ENCODE results near the gene HDAC4. TPM values are rescaled to one million over a fixed set of nuclear protein-coding genes. Genes with fewer than 3 reads are reported as not detected.

Gene HDAC4
- total RNA-seq, 1 experiment from 2014 or later, result 61.5 TPM

DNA sequence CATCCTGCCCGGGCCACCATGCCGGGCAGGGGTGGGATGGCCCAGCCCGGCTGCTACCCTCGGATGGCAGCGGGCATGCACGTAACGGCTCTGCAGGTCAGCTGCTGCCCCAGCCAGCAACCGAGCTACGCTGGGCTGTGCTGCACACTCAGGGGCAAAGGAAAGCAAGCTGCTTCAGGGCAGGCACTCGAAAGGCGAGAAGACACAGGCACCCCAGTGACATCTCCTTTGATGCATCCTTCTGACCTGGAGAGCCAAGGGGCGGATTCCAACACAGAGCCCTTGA is 8.8 kb downstream of the HDAC4 start:
- no peaks in the 10 kb centered on the region for H3K27me3 ChIP-seq (ENCODE audit: insufficient read depth, low read depth)
- H3K36me3 ChIP-seq (ENCODE audit: low read depth), result no peaks in the 10 kb centered on the region
- DNase-seq, result no peak
- intact Hi-C loops (cut with micrococcal nuclease; ENCODE audit: unreplicated experiment), result no loop called here
- H3F3A ChIP-seq (ENCODE audit: insufficient read depth, low read depth), result no peaks in the 10 kb centered on the region
- no peaks in the 10 kb centered on the region for H3K9me2 ChIP-seq (ENCODE audit: insufficient read depth)
- H3K27ac ChIP-seq, result no peak overlapping the region
- H3K4me3 ChIP-seq, result no peak overlapping the region
- peaks cover 34% of the 10 kb centered on the region for H4K20me1 ChIP-seq (ENCODE audit: insufficient read depth)
- H3K4me2 ChIP-seq, result no peak overlapping the region
- CTCF ChIA-PET, result no interaction called here
- H3K9me3 ChIP-seq (ENCODE audit: insufficient read depth, low read depth), result no peaks in the 10 kb centered on the region
- H3K4me1 ChIP-seq (replicated peaks; ENCODE audit: insufficient read depth), result no peaks in the 10 kb centered on the region
- POLR2A ChIA-PET (ENCODE audit: unreplicated experiment), result interaction anchor here (0.6 to 0.7 kb wide), 2 partner anchors 9 to 41 kb away, joined by 3 to 4 read pairs; partner anchors contain the start of gene HDAC4
- no peak overlapping the region for H2AFZ ChIP-seq
- TF ChIP-seq CTCF (conservative IDR thresholded peaks at IDR 0.05), result no peak
- no peak for TF ChIP-seq EZH2 (IDR thresholded peaks at IDR 0.05; ENCODE audit: low read depth)
- no TSS peak for BruUV-seq (replicated peaks)
- H3K79me2 ChIP-seq (ENCODE audit: low read depth), result peaks cover 42% of the 10 kb centered on the region

GRCh38 chr2:239391286-239392071 is 9.3 kb downstream of the HDAC4 start:
- Histone ChIP-seq H3K36me3 (ENCODE audit: low read depth) (no peaks in the 10 kb centered on the region), H3K9me2 (ENCODE audit: insufficient read depth) (no peaks in the 10 kb centered on the region), H4K20me1 (ENCODE audit: insufficient read depth) (peaks cover 34% of the 10 kb centered on the region), H3K4me2 (no peak overlapping the region), H3K4me1 (replicated peaks; ENCODE audit: insufficient read depth) (no peaks in the 10 kb centered on the region), H3K4me3 (no peak overlapping the region), H3K9me3 (ENCODE audit: insufficient read depth, low read depth) (no peaks in the 10 kb centered on the region), H3K27ac (no peak overlapping the region), H3K79me2 (ENCODE audit: low read depth) (peaks cover 36% of the 10 kb centered on the region), H3K27me3 (ENCODE audit: insufficient read depth, low read depth) (no peaks in the 10 kb centered on the region), H2AFZ (no peak overlapping the region), H3F3A (ENCODE audit: insufficient read depth, low read depth) (no peaks in the 10 kb centered on the region)
- ChIA-PET CTCF (no interaction called here), POLR2A (ENCODE audit: unreplicated experiment) (interaction anchor here (0.6 to 0.7 kb wide), 2 partner anchors 10 to 41 kb away, joined by 3 to 4 read pairs; partner anchors contain the start of gene HDAC4)
- DNase-seq, result no peak
- intact Hi-C loops (cut with micrococcal nuclease; ENCODE audit: unreplicated experiment), result no loop called here
- TF ChIP-seq CTCF (conservative IDR thresholded peaks at IDR 0.05), result no peak
- no TSS peak for BruUV-seq (replicated peaks)

- Histone ChIP-seq H3F3A (ENCODE audit: insufficient read depth, low read depth) (no peaks in the 10 kb centered on the region), H2AFZ (no peak overlapping the region), H3K27me3 (ENCODE audit: insufficient read depth, low read depth) (no peaks in the 10 kb centered on the region), H3K9me2 (ENCODE audit: insufficient read depth) (no peaks in the 10 kb centered on the region), H4K20me1 (ENCODE audit: insufficient read depth) (peaks cover 34% of the 10 kb centered on the region), H3K79me2 (ENCODE audit: low read depth) (peaks cover 31% of the 10 kb centered on the region), H3K36me3 (ENCODE audit: low read depth) (no peaks in the 10 kb centered on the region), H3K4me2 (no peak overlapping the region), H3K4me1 (replicated peaks; ENCODE audit: insufficient read depth) (no peaks in the 10 kb centered on the region), H3K4me3 (no peak overlapping the region), H3K27ac (no peak overlapping the region), H3K9me3 (ENCODE audit: insufficient read depth, low read depth) (no peaks in the 10 kb centered on the region)
- ChIA-PET CTCF (no interaction called here), POLR2A (ENCODE audit: unreplicated experiment) (no interaction called here)
- intact Hi-C loops (cut with micrococcal nuclease; ENCODE audit: unreplicated experiment), result no loop called here
- DNase-seq, result no peak
- no peak for TF ChIP-seq EZH2 (IDR thresholded peaks at IDR 0.05; ENCODE audit: low read depth)
- TF ChIP-seq CTCF (conservative IDR thresholded peaks at IDR 0.05), result no peak; the same call in 1 of the 2 replicates
- no TSS peak for BruUV-seq (replicated peaks)
Observed at GRCh38 chr2:239390546-239391285, 10.1 kb downstream of the HDAC4 start.
